Prostate gland (tissue), 2 donors: ENCODE results near the gene LRRC41.

Experiments used
- CTCF ChIP-seq, 4 experiments: fragments of 200-600 bp in 2 of 4; fragments of 450-650 bp in 2 of 4; sonication (generic) in 2 of 4; IDR thresholded peaks; 1 replicate in 3 of 4; 2 replicates in 1 of 4; pipeline ENCODE4 v1.5.1; 2016 to 2019; ENCODE audit warnings: antibody characterized with exemption in 4 of 4, mild to moderate bottlenecking in 2 of 4, moderate library complexity in 2 of 4
- POLR2A ChIP-seq: fragments of 450-650 bp; IDR thresholded peaks from one replicate; pipeline ENCODE4 v1.6.1; 2016; ENCODE audit warnings: antibody characterized with exemption, mild to moderate bottlenecking
- POLR2AphosphoS5 ChIP-seq: sonication (generic); formaldehyde crosslinking; IDR thresholded peaks from one replicate; pipeline ENCODE4 v1.6.1; 2017; ENCODE audit warnings: antibody characterized with exemption

GRCh38 chr1:46284597-46285564 is 18.5 kb downstream of the LRRC41 start:
- no peak for TF ChIP-seq CTCF (IDR thresholded peaks at IDR 0.05)
- TF ChIP-seq POLR2A, result no peak
- TF ChIP-seq POLR2AphosphoS5, result no peak
